UCSD-AML1 (cell line): Measurements from ENCODE around the gene EVA1B.
A peak's percentile ranks its signal among the peaks of the same experiment; 100 is the strongest.

ENCODE experiments used
- DNase-seq: peaks from one replicate; lab custom pipeline; 2025; ENCODE audit not compliant: unreplicated experiment; lab: John Stamatoyannopoulos, UW

EVA1B gene

GRCh38 chr1:36320767-36321118 lies 2.7 kb downstream of the EVA1B start:
- no peak for DNase-seq

DNA sequence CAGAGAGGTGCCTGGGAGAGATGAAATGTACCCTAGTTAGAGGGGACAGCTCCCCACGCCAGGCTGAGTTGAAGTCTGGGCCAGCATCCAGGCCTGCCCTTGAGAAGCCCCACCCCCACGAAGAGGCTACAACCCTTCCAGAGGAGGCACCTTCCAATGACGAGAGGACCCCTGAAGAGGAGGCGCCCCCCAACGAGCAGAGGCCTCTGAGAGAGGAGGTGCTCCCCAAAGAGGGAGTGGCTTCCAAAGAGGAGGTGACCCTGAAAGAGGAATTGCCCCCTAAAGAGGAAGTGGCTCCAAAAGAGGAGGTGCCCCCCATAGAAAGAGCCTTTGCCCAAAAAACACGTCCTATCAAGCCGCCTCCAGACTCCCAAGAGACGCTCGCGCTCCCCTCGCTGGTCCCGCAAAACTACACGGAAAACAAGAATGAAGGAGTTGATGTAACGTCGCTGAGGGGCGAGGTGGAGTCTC lies 3.1 kb downstream of the EVA1B start:
- DNase-seq: no peak

- DNase-seq: no peak
These were observed 14.0 kb downstream of the EVA1B start for GRCh38 chr1:36309397-36309796.

DNA sequence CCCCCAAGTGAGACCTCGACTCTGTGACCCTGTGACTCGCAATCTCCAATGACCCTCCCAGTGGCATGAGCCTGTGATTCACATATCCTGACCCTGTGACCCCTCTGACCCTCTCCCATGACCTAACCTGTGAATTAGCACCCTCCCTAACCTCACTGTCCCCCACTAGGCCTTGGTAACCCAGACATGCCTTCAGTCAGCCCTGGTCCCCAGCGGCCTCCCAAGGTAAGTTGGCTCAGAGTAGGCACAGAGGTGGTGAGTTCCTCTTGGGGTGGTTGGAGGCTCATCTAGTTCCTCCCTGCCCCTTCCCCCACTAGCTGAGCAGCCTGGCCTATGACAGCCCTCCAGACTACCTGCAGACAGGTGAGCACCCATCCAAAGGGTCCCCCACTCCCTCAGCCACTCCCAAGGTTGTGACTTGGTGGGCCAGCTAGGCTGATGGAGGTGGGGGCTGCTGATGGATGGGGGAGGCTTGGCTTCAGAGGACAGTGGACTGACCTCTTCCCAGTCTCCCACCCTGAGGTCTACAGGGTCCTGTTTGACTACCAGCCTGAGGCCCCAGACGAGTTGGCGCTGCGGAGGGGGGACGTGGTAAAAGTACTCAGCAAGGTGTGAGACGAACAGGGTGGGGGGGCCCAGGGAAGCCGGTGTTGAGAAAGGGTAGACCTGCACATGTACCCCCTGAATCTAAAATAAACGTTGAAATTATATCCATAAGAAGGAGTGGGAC lies 15.7 kb downstream of the EVA1B start:
- DNase-seq: no peak

DNA sequence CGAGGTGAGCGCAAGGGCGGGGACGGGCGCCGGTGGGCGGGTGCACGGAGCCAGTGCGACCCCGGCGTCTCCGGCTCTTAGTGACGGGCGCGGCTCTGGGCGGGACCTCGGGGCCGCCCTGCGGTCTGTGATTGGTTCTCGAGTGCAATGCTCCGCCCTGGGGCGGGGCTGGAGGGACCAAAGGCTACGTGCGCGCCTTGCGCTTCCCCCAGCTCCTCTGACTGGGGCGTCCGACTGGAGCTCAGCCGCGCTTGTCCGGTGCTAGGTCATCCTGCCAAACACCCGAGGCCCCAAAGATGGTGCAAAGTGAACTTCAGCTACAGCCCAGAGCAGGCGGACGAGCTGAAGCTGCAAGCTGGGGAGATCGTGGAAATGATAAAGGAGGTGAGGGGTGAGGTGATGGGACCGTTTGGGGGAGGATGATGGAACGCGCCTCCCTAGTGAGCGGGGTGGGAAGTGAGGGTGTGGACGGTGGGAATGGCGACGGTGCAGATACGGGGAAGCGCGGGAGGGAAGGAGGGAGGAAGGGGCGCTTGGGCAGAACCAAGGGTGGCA lies 16.5 kb downstream of the EVA1B start:
- DNase-seq: no peak

DNA sequence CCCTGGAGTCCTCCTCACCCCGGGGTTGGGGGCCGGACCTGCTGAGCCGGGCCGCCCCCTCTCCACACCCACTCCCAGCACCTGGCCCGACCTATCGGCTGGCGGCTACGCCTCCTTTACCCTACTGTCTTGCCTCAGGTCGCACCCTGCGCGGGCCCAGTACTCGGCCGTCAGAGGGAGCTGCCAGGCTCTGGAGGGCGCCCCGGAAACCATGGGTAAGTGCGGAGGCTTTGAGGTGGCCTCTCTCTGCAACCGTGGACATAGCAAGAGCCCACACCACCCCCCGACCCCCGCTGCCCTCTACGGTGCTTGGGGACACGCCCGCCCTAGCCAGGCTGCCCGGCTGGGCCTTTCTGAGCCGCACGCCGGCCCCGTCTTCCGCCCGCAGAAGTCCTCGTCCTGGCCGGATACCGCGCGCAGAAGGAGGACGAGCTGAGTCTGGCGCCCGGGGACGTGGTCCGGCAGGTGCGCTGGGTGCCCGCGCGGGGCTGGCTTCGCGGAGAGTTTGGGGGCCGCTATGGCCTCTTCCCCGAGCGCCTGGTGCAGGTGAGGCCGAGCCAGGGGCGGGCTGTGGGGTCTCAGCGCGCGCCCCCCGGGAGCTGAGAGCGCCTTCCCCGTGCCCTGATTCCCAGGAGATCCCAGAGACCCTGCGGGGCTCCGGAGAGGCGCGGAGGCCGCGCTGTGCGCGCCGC lies 17.1 kb downstream of the EVA1B start, which contains the start of gene SH3D21:
SH3D21 (plus strand) TSS at position 159 of the 692 bp plus-strand sequence; CDS start at position 212, 53 bp downstream.
- DNase-seq: no peak

DNA sequence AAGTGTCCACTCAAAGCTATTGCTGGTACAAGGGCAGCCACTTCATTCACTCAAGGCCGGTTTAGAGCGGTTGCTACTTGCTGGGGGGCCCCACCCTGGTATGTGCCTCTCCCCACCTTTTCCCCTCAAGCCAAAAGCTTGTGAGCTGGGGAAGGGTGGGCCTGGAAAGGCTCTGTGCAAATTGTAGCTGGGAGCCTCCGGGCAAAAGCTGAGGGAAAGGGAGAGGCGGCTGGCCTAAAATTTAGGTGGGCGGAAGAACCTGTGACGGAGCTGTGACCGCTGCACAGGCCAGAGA lies 17.6 kb downstream of the EVA1B start:
- DNase-seq: no peak

- no peak for DNase-seq
These were observed 18.2 kb downstream of the EVA1B start for GRCh38 chr1:36304970-36305914.

- DNase-seq: peak; percentile 30
These were observed 18.9 kb downstream of the EVA1B start for GRCh38 chr1:36304521-36304920.

DNA sequence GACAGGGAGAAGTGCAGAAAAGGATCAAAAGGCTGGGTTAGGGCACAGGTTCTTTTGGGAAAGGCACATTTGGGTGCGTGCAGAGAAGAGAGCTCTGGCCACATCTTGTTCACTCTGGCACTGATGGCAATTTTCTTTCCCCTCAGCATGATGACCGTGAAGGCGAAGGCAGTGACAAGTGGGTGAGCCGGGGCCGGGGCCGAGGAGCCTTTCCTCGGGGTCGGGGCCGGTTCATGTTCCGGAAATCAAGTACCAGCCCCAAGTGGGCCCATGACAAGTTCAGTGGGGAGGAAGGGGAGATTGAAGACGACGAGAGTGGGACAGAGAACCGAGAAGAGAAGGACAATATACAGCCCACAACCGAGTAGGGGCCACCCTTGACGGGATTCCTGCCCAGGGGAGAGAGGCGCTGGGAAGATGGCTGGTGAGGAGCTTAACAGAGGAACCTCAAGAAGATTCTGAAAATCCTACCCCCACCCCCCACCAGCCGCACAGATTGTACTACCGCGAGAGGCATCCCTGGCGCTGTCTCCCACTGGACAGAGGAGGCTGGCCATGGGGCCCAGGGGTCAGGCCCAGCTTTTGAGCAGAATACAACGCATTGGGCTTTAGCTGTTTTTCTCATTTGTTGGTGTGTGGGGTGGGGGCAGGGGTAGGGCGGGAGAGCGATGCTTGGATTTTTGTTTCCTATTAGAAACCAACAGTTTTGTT lies 19.6 kb downstream of the EVA1B start:
- no peak for DNase-seq

DNA sequence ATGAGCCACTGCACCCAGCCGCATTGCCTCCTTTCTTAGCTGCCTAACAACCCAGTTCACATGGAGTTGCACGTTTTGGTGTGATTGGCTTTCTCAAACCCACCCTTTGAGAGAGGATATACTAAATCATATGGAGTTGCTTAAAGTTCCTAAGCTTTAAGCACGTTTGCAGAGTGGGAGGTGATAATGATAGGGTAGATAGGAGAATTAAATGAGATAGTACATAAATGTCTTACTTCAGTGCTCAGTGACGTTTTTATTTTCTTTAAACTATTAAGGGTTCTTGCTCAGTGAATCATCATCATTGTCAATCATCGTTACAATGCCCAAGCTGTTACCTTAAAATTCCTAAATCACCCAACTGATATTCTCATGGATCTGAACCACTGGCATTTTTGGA lies 20.2 kb downstream of the EVA1B start:
- no peak for DNase-seq

DNA sequence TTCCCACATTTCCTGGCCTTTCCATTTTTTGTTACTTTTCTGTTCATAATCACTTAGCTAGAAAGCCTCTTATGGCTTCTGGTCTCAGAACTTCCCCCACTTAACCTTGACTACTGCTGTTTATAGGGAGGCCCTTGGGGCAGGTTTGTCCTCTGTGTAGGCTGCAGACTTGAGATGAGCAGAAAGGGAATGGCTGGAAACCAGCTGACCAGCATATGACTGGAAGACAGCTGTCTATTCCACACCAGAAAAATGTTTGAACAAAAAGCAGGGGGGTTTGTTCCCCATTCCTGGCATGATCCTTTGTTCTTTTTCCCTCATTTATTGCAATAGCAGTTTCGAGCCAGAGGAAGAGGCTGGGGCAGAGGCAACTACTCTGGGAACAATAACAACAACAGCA lies 22.2 kb downstream of the EVA1B start:
- DNase-seq: no peak

GRCh38 chr1:36300526-36300925 lies 22.9 kb downstream of the EVA1B start:
- DNase-seq: no peak

GRCh38 chr1:36298640-36299039 lies 24.8 kb downstream of the EVA1B start:
- no peak for DNase-seq

- no peak for DNase-seq
These were observed 26.4 kb downstream of the EVA1B start for GRCh38 chr1:36297062-36297461.

DNA sequence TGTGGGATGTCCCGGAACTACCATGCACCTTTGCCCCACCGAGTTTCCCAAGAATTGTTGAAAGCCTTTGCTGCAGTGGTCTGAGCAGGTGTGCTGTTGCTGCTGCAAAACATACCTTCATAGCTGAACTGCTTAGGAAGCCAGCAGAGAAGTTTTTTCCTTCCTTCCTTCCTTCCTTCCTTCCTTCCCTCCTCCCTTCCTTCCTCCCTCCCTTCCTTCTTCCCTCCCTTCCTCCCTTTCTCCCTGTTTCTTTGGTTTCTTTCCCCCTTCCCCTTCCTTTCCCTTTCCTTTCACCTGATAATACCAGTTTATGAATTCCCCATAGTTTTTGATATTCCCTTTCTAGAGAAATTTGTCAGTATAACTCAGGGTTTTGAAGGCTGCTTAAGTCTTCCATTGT lies 28.1 kb downstream of the EVA1B start:
- DNase-seq: no peak

- DNase-seq: no peak
These were observed 35.9 kb downstream of the EVA1B start for GRCh38 chr1:36287595-36287994.

GRCh38 chr1:36286802-36287201 lies 36.6 kb downstream of the EVA1B start:
- no peak for DNase-seq

- DNase-seq: peak; percentile 16
These were observed 37.9 kb downstream of the EVA1B start for GRCh38 chr1:36285443-36286101.

DNA sequence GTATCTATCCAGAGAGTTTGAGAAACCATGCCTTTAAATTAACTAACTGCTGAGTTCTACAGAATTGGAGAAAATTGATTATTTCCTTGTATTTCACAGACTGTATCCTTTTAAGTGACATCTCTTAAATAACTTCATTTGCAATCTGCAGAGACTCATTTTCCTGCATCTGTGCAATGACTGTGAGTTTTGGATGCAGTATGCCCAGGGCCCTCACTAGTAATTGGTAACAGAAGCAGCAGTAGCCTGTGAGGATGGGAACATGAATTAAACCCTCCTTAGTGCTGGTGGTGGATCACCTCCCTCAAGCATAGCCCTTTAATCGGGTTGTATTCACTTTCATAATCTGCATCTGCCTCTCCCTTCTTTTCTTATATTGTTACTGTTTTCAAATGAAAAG lies 38.9 kb downstream of the EVA1B start:
- no peak for DNase-seq
